Muscle of back (tissue), 11 donors: ENCODE results near the gene LDB1. TPM values are rescaled to one million over a fixed set of nuclear protein-coding genes. Genes with fewer than 3 reads are reported as not detected.
A peak's percentile ranks its signal among the peaks of the same experiment; 100 is the strongest.

Experiments
- DNase-seq, 3 donors: peaks; one replicate each; pipeline versions ENCODE4 v3.0.0 to v3.0.0-alpha.2; 2013
- polyA plus RNA-seq, 10 donors: library from polyadenylated mRNA; unstranded; fragments of 120-200 nt; gene quantifications; one replicate each; pipeline ENCODE4 v1.2.1, GENCODE V29; 2013; ENCODE audit not compliant: insufficient read length in 10 of 10

Gene LDB1
- polyA plus RNA-seq, 10 donors, result 63.9 to 86.7 (median 69.8) TPM

DNA sequence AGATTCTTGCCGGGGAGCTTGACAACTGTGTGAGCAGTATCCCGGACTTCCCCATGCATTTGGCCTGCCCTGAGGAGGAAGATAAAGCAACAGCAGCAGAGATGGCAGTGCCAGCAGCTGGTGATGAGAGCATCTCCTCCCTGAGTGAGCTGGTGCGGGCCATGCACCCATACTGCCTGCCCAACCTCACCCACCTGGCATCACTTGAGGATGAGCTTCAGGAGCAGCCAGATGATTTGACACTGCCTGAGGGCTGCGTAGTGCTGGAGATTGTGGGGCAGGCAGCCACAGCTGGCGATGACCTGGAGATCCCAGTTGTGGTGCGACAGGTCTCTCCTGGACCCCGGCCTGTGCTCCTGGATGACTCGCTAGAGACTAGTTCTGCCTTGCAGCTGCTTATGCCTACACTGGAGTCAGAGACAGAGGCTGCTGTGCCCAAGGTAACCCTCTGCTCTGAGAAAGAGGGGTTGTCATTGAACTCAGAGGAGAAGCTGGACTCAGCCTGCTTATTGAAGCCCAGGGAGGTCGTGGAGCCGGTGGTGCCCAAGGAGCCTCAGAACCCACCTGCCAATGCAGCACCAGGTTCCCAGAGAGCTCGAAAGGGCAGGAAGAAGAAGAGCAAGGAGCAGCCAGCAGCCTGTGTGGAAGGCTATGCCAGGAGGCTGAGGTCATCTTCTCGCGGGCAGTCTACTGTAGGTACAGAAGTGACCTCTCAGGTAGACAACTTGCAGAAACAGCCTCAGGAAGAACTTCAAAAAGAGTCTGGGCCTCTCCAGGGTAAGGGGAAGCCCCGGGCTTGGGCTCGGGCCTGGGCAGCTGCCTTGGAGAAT is 19.3 kb upstream of the LDB1 start:
- no peak for DNase-seq

DNA sequence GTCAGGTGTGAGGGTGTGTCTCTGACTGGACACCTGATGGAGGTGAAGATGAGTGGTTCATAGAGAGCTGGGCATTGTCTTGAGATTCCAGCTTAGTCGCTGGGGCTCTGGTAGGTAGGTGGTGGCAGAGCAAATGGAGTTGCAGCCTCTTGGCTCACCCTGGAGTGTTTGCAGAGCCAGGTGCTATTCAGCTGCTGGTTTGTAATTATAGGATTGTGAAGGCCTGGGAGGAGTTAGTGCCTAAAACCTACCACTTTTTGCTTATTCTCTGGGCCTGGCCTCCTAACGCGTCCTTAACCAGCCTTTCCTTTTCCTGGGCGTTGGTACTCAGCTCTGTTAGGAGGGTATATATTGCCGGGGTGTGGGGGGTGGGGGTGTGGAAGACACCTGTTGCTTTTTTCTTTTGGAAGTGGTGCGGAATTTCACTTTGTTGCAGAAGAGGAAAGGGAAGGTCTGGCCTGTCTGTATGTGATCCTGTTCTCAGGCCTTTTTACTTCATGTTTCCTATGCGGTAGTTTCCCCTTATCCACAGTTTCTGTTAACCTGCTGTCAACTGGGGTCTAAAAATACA is 15.9 kb upstream of the LDB1 start:
- DNase-seq, result no peak

DNA sequence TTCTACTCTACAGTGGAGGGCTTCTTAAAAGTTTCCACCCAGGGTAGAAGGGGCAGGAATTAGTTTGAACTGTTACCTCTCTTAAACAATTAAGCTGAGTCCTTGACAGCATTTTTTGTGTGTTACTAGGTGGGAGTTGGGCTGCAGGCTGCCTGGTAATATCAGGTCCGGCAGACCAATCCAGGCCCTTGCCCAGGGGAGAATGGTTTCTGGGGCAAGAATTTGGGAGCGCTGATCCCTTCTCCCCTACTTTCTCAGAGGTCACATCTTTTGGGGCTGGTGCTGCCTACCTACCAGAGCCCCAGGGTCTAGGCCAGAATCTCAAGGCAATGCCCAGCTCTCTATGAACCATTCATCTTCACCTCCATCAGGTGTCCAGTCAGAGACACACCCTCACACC is 14.2 kb upstream of the LDB1 start:
- no peak for DNase-seq

DNA sequence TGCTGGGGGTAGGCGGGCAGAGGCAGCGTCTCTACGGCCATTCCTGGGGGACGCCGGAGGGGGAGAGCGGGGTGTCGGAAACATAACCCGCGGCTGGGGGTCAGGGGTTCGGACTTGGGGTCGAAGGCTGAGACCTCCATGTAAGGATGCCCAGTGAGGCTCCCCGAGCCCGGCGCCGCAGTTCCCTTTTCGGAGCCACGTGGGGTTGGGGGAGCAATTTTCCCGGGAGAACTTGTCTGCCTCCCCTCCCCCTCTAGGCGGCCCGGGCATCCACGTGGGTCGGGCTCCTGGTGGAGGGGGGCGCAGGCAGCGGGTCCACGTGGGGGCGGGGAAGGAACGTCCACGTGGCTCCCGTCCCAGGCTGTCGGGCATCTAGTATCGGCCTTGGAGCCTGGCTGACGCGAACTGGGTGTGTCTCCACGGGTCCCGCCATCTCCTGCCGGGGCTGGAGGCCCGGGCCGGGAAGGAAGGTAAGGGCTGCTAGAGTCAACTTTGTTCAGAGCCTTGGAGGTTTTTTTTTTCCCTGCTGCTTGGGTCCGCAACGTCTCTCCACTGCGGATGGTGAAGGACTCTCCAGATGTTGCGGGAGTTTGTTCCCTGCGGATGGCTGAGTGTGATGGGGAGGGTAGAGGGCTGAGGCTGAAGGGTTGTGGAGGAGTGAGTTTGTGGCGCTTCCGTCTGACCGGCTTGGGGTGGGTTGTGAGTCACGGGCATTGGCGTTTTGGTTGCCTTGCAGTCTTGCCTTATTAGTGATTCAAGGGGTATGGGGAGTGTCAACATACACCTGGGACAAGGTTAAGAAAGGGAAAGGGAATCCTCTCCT is 13.4 kb upstream of the LDB1 start:
- DNase-seq, result peak; percentile 66 to 84 (median 73)

DNA sequence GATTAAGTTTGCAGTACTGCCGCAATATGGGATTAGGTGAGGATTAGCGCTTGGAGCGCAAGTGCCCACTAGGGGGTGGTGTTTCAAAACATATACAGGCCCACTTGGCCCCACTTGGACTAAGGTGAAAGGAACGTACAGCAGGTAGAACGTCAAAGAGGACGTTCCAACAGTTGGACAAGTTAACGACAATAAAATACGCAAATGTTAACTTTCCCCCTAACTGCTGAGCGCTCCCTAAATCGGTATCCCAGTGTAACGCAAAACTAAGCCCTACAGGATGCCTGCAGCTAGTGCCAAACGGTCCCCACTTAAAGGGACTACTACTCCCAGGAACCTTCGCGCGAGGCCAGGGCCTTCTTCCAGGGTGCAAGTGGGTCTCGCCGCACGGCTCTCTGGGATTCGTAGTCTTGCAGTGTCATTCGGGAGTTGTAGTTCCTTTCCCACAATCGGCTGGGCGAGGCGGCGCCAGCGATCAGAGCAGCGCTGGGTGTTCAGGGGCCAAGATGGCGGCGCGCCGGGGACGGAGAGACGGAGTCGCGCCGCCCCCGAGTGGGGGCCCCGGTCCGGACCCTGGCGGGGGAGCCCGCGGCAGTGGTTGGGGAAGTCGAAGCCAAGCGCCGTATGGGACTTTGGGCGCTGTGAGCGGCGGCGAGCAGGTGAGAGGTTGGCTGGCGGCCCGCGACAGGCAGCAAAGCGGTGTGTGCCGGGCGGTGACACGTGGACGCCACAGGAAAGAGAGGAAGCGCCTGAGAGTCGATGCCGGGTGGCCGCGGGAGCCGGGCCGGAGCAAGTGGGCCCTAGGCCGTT is 12.6 kb upstream of the LDB1 start, which contains the start of gene PPRC1:
TSS of gene PPRC1 (plus strand) at position 478 of the 810 bp plus-strand sequence. CDS start at position 507, 29 bp downstream.
- DNase-seq, result peak; percentile 99 to 100 (median 99)

DNA sequence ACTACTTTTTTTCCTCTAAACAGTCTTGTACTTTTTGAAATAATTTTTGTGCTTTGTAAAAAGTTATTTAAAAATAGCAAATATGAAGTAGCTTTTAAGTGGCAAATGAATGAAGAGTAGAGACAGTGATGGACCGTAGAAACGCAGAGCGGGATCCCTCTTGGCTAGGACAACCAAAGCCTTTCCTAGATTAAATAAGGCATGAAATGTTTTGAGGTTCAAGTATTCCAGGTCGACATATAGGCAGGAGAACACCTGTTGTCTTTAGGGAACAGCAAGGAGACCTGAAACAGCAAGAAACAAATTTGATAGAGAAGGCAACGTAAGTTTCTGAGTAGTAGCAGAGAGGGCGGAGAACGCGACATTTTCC is 12.0 kb upstream of the LDB1 start:
- DNase-seq, result no peak

DNA sequence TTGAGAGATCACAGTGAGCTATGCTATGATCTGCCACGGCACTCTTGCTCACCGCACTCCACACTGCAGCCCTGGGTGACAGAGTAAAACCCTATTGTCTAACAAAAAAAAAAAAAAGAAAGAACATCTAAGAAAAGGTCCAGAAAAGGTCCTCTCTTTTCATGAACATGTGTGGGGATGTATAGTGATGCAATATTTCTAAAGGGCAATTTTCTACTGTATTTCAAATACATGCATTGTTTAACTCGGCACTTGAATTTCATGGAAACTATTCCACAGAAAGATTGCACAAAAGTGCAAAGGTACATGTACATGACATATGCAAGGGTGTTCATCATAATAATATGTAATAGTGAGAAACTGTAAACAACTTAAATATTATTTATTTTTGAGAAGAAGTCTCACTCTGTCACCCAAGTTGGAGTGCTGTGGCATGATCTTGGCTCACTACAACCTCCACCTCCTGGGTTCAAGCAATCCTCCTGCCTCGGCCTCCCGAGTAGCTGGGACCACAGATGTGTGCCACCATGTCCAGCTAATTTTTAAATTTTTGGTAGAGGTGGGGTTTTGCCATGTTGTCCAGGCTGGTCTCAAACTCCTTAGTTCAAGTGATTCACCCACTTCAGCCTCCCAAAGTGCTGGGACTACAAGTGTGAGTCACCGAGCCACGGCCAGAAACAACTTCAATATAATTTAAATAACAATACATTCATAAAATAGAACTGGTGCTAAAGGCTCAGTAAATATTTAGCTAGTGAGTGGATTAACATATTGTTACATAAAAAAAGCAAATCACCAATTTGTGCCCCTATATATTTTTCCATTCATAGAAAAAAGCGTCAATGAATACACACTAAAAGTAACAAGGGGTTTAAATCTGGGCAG is 11.4 kb upstream of the LDB1 start:
- DNase-seq, result no peak

DNA sequence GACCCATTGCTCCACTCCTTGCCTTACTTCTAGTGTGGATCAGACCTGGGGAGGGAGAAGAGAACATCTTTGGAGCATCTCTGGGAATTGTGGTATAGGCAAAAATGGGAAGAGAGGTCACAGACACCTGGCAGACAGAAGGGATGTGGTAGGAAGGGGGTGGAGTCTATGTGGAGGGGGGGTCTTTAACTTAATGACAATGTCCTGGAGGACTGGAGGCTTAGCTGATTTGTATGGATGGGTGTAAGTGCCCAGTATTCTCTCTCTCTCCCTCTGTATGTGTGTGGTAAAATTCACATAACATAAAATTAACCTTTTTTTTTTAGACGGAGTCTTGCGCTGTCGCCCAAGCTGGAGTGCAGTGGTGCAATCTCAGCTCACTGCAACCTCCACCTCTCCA is 3.1 kb upstream of the LDB1 start:
- no peak for DNase-seq

DNA sequence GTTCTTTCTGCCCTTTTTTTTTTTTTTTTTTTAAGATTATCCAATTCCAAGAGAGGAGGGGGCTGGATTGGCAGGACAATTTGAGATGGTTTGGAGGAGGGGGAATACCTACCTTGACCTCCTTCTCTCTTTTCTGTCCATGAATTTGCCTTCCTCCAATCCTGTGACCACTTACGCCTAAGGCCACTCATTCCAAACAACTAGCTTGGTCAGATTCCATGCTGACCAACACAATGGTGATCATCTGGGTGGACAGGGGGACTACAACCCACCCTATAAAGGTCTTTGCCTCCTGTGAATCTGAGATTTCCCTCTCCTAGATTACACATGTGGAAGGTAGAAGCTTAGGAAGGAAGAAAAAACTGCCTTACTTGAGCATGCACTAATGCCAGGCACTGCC is 2.3 kb upstream of the LDB1 start:
- DNase-seq, result no peak

DNA sequence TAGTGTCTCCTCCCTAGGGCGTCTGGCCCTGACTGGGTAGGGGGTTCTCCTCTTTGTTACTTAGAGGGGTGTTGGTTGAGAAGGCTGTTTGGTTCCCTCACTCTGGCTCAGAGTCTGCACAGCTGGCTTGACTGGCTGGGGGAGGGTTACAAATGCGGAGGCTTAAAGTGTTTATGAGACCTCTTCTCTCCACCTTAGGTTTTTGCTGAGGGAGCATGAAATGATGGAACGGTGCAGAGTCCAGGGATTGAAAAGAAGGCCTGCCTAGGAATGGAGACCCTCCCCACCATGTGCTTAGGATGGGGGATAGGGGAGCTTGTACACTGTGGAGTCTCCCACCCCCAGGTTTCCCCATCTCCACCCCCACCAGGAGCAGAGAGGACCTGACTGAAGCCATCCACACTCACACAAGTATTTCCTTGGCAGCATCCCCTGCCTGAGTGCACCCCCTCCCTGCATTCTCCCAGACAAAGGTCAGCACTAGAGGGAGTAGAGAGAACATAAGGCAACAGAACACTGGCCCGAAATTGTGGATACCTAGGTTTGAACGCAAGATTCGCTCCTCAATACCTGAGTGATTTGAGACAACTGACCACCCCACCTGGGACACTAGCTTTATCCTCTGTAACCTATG is 1.7 kb upstream of the LDB1 start:
- DNase-seq, result peak in 2 of 3 donors; percentile 41 to 75

DNA sequence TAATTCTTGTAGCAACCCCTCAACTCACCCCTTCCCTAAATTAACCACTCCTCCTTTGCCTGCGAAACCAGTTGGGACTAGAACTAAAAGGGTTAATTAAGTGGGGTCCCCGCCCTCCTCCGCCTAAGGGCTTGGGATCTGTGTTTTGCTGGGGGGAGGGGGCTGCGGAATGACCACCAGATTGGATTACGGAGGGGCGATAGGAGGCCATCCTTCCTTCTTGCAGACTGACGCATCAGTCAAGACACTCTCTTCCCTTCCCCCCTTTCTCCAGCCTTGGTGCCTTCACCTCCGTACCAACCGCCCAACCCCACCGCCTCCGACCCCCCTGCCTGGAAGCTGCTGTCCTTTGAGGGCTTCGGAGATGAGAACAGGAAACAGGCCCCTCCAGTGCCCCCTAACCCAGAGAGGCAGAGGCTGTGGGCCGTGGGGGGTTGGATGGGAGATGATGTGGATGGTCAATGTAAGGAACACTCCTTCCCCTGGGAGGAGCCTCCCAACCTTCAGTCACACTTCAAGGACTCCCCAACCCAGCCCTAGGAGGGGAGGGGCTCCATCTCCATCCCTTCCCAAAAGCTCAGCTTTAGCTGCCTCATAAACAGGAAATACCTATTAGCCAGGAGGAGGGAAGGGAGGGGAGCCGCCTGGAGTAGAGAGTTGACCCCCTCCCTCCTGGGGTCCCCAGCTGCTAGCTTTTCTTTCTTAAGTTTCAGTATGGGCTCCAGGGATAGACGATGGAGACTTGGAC is 997 bp upstream of the LDB1 start:
- peak; percentile 77 to 94 (median 88) for DNase-seq

DNA sequence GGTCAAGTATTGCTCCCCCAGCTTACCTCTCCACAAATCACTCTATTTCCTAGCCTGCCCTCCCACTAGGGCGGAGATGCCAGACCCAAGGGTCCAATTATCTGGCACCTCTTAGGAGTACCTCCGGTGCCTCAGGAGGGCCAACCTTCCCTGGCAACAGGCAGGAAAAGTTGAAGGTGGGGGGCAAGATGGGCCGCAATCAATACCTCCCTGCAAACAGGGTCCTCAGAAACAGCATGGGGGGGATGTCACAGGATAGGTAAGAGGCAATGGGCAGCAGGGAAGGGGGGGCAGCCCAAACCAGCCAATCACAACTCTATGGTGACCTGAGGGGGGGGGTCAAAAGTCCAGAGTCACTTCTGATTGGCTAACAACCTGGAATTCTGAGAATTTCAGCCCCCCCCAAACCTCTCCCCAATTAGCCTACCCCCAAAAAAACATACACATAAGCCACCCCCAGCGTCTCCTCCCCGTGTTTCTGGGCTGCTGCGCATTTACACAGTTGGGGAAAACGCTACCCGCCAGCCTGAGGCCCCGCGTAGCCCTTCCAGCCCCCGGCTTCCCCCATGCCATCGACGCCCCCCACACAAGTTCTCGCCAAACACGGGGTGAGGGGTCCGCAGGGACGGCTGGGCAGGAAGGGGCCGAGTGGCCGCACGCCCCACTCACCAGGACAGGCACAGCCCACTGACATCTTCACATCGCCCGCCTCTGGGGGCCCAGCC is 589 bp downstream of the LDB1 start:
- peak; percentile 64 to 82 (median 77) for DNase-seq

DNA sequence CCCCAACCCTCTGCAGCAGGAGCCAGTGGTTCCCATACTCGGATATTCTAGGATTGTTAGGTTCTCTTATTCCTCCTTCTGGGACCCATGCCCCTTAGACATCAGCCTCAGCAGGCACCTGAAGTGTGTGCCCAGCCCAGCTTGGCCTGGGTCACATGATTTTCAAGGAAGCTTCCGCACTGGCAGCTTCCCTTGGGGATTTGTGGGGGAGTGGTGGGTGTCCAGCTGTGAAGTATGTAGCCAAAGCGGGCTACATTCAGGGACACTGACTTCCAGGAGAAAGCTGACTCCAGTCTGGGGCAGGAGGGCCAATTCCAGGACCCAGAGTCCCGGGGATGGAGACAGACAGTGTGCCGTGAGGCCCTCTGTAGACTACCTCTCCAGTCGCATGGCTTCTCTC is 1.3 kb downstream of the LDB1 start:
- peak in 2 of 3 donors; percentile 20 to 53 for DNase-seq

DNA sequence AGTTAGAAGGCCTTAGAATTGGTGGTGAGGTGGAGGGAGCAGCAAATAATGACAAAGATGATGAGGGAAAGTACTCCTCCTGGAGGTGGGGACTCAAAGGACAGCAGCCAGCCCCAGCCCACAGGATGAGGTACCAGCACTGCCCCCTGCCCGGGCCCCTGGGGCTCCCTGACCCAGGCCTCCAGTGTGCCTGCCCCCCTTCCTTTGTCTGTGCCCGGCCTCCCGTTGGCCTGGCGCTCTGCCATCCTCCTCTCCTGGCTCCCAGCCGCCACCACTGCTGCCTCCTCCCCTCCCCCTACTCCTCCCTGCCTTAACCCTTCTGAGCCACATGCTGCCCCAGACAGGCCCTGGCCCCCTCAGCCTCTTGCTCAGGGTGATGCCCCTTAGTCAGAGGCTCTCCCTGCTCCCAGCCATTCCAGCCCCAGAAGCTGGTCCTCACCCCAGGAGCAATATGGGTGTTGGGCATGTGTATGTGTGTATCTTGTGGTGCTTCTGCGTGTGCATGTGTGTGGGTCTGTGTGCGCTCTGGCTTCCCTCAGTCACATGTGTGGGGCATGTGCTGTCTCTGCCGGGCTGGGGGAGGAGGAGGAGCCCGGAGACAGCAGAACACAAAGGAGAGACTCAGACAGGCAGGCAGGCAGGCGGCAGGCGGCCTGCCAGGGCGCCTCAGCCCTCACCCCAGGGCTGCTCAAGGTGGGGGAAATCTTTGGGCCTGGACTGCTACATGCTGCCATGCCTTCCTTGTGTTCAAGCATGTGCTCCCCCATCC is 2.6 kb downstream of the LDB1 start:
- peak; percentile 74 to 90 (median 84) for DNase-seq

DNA sequence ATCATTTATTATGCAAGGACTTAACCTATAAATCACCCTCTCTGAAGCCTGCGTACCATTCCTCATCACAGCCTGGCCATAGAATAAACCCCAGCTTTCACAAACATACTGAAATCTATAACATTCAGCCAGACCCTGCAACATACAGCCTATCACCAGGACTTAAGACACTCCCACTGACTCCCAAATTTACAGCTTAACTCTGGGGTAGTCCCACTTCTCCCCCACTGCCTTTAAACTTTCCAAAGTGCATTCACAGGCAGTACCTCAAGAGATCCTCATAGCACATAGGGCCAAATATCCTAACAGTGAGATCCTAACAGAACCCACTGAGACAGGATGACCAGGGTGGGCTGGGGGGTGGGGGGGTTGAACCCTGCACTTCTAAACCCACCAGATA is 3.5 kb downstream of the LDB1 start:
- DNase-seq, result no peak

DNA sequence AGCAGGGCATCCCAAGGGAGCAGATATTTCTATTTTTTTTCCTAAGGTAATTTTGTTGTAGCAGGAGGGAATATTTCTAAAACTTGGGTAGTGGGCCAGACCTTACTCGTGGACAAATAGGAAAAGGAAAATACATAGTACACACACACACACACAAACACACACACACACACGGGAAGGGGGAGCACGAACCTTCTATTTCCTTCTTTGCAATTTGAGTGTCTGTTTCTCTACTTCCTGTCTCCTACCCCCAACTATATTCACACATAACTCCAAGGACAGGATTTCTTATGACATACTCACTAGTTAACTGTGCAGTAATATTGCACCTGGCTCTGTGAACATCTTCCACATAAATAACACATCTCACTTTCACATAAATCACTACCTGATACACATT is 4.4 kb downstream of the LDB1 start:
- peak in 1 of 3 donors; percentile 28 for DNase-seq

DNA sequence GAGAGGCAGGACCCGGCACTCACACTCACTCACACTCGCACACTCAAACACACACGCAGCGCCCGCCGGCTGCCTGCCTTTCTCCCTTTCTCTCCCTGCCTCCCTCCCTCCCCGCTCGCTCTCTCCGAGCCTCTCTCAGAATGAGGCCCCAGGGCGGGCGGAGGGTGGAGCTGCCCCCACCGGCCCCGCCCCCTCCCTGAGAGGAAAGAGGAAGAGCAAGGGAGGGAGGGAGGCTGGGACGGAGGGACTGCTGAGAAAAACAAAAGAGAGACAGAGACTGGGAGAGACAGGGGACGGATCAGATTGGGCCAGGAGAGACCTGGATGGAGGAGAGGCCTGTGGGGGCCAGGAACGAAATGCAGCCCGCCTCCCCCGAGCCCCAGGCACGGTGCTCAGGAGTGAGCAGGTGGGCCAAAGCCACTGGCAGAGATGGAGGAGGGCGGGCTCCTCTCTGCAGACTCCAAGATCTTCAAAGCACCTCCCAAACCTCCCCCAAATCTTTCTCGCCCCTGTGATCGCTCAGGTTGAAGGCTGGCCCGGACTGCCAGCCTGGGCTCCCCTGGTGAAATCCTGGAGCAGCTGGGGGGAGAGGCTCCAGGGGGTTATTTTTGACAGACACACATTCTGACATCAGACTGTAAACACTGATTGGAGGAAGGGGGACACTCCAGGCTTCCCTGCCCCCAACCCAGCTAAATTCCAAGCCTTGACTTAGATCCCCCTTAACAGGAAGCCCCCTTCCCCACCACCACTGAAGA is 5.1 kb downstream of the LDB1 start:
- DNase-seq, result peak; percentile 90 to 97 (median 93)
